ENCODE results near the gene TSPAN17. TPM values are rescaled to one million over a fixed set of nuclear protein-coding genes. Genes with fewer than 3 reads are reported as not detected.

TSPAN17 gene
- total and polyA plus RNA-seq, 2 donors (not counting 1 experiment from before 2014, with no cell fraction given), result 34.8 to 35.2 TPM

GRCh38 chr5:176691524-176691923 is 44.2 kb downstream of the TSPAN17 start:
- no peak for DNase-seq (ENCODE audit: low read depth in 2 of 2)
- no peaks in the 10 kb centered on the region for H4K20me1 ChIP-seq (ENCODE audit: control insufficient read depth, extremely low read depth, insufficient read depth, low read length)
- TF ChIP-seq CTCF (conservative IDR thresholded peaks at IDR 0.05 in 1 of 2, IDR thresholded peaks at IDR 0.05 in 1 of 2; ENCODE audit: low read depth in 1 of 2, low read length in 2 of 2), result no peak
- no peak for TF ChIP-seq EZH2 (IDR thresholded peaks at IDR 0.05; ENCODE audit: low read length, missing control alignments)
- no peaks in the 10 kb centered on the region for H3K79me2 ChIP-seq (ENCODE audit: control insufficient read depth, insufficient read depth, low read length)
- no peaks in the 10 kb centered on the region for H3K4me1 ChIP-seq (ENCODE audit: control insufficient read depth, extremely low read depth, insufficient read depth, low read length)
- H2AFZ ChIP-seq (ENCODE audit: low read length), result no peak overlapping the region
- H3K9me3 ChIP-seq (ENCODE audit: control insufficient read depth, insufficient read depth, low read depth, low read length), result no peaks in the 10 kb centered on the region
- H3K27me3 ChIP-seq (ENCODE audit: control insufficient read depth, insufficient read depth, low read length), result peaks cover 41% of the 10 kb centered on the region
- no peak overlapping the region for H3K27ac ChIP-seq (ENCODE audit: insufficient read depth, low read length)
- H3K4me2 ChIP-seq (ENCODE audit: extremely low read depth, insufficient read depth, low read length), result no peak overlapping the region
- H3K9ac ChIP-seq (ENCODE audit: insufficient read depth, low read length), result no peak overlapping the region
- H3K4me3 ChIP-seq (replicated peaks in 1 of 4; ENCODE audit: control extremely low read depth in 1 of 4, insufficient read depth in 1 of 4, low read depth in 3 of 4, low read length in 4 of 4), result no peak overlapping the region
- no peaks in the 10 kb centered on the region for H3K36me3 ChIP-seq (ENCODE audit: control insufficient read depth, insufficient read depth, low read length)

GRCh38 chr5:176692326-176692725 is 45.0 kb downstream of the TSPAN17 start:
- Histone ChIP-seq H3K9me3 (ENCODE audit: control insufficient read depth, insufficient read depth, low read depth, low read length) (no peaks in the 10 kb centered on the region), H3K4me1 (ENCODE audit: control insufficient read depth, extremely low read depth, insufficient read depth, low read length) (no peaks in the 10 kb centered on the region), H4K20me1 (ENCODE audit: control insufficient read depth, extremely low read depth, insufficient read depth, low read length) (no peaks in the 10 kb centered on the region), H2AFZ (ENCODE audit: low read length) (no peak overlapping the region), H3K4me3 (replicated peaks in 1 of 4; ENCODE audit: control extremely low read depth in 1 of 4, insufficient read depth in 1 of 4, low read depth in 3 of 4, low read length in 4 of 4) (no peak overlapping the region), H3K4me2 (ENCODE audit: extremely low read depth, insufficient read depth, low read length) (no peak overlapping the region), H3K79me2 (ENCODE audit: control insufficient read depth, insufficient read depth, low read length) (no peaks in the 10 kb centered on the region), H3K27me3 (ENCODE audit: control insufficient read depth, insufficient read depth, low read length) (peaks cover 44% of the 10 kb centered on the region), H3K36me3 (ENCODE audit: control insufficient read depth, insufficient read depth, low read length) (no peaks in the 10 kb centered on the region), H3K27ac (ENCODE audit: insufficient read depth, low read length) (no peak overlapping the region), H3K9ac (ENCODE audit: insufficient read depth, low read length) (no peak overlapping the region)
- TF ChIP-seq CTCF (conservative IDR thresholded peaks at IDR 0.05 in 1 of 2, IDR thresholded peaks at IDR 0.05 in 1 of 2; ENCODE audit: low read depth in 1 of 2, low read length in 2 of 2), result no peak
- no peak for TF ChIP-seq EZH2 (IDR thresholded peaks at IDR 0.05; ENCODE audit: low read length, missing control alignments)
- no peak for DNase-seq (ENCODE audit: low read depth in 2 of 2)

- Histone ChIP-seq H4K20me1 (ENCODE audit: control insufficient read depth, extremely low read depth, insufficient read depth, low read length) (no peaks in the 10 kb centered on the region), H3K27me3 (ENCODE audit: control insufficient read depth, insufficient read depth, low read length) (peaks cover 47% of the 10 kb centered on the region), H3K9ac (ENCODE audit: insufficient read depth, low read length) (no peak overlapping the region), H3K4me2 (ENCODE audit: extremely low read depth, insufficient read depth, low read length) (no peak overlapping the region), H3K4me1 (ENCODE audit: control insufficient read depth, extremely low read depth, insufficient read depth, low read length) (no peaks in the 10 kb centered on the region), H3K4me3 (replicated peaks in 1 of 4; ENCODE audit: control extremely low read depth in 1 of 4, insufficient read depth in 1 of 4, low read depth in 3 of 4, low read length in 4 of 4) (no peak overlapping the region), H3K79me2 (ENCODE audit: control insufficient read depth, insufficient read depth, low read length) (no peaks in the 10 kb centered on the region), H2AFZ (ENCODE audit: low read length) (no peak overlapping the region), H3K9me3 (ENCODE audit: control insufficient read depth, insufficient read depth, low read depth, low read length) (no peaks in the 10 kb centered on the region), H3K27ac (ENCODE audit: insufficient read depth, low read length) (no peak overlapping the region), H3K36me3 (ENCODE audit: control insufficient read depth, insufficient read depth, low read length) (no peaks in the 10 kb centered on the region)
- DNase-seq (ENCODE audit: low read depth in 2 of 2), result no peak
- TF ChIP-seq CTCF (conservative IDR thresholded peaks at IDR 0.05 in 1 of 2, IDR thresholded peaks at IDR 0.05 in 1 of 2; ENCODE audit: low read depth in 1 of 2, low read length in 2 of 2) (no peak), EZH2 (IDR thresholded peaks at IDR 0.05; ENCODE audit: low read length, missing control alignments) (no peak)
Measured at GRCh38 chr5:176692839-176693476, 45.7 kb downstream of the TSPAN17 start.

Measured in fibroblast of lung (primary cell).